SJCRH30 (cell line): ENCODE measurements around the gene SH3BP5. TPM values are rescaled to one million over a fixed set of nuclear protein-coding genes. Genes with fewer than 3 reads are reported as not detected.

Experiments used
- DNase-seq, 2 experiments: peaks; one replicate each; pipeline ENCODE4 v3.0.0-alpha.2; 2015 to 2020
- H3K27ac ChIP-seq: fragments of 250-450 bp; sonication (Bioruptor Pico); 2 replicates; pipeline ENCODE4 v1.5.1; 2020; ENCODE audit warnings: mild to moderate bottlenecking, moderate library complexity
- H3K27me3 ChIP-seq: fragments of 250-450 bp; sonication (Bioruptor Pico); 2 replicates; pipeline ENCODE4 v1.5.1; 2020; ENCODE audit warnings: mild to moderate bottlenecking, moderate library complexity
- H3K36me3 ChIP-seq: fragments of 250-450 bp; sonication (Bioruptor Pico); 2 replicates; pipeline ENCODE4 v1.5.1; 2020; ENCODE audit warnings: mild to moderate bottlenecking, moderate library complexity
- H3K4me1 ChIP-seq: fragments of 250-450 bp; sonication (Bioruptor Pico); 2 replicates; pipeline ENCODE4 v1.5.1; 2020; ENCODE audit warnings: mild to moderate bottlenecking, moderate library complexity
- H3K4me3 ChIP-seq: fragments of 250-450 bp; sonication (Bioruptor Pico); 2 replicates; pipeline ENCODE4 v1.5.1; 2020; ENCODE audit warnings: mild to moderate bottlenecking, moderate library complexity
- H3K9me3 ChIP-seq: fragments of 250-450 bp; sonication (Bioruptor Pico); replicated peaks from 2 replicates; pipeline ENCODE4 v1.5.1; 2020; ENCODE audit warnings: mild to moderate bottlenecking, moderate library complexity
- total RNA-seq: library from RNA; depleted of rRNA; stranded (reverse); fragments of >200 nt; shearing (Covaris generic); gene quantifications from 2 replicates; pipeline ENCODE4 v1.2.3, GENCODE V29; 2014; rRNA removed

The SH3BP5 gene
- total RNA-seq, 1 experiment from 2014 or later, result 8.5 TPM

GRCh38 chr3:15216501-15216900 lies 115.9 kb downstream of the SH3BP5 start:
- peaks cover 51% of the 10 kb centered on the region for H3K36me3 ChIP-seq

GRCh38 chr3:15215996-15216395 lies 116.4 kb downstream of the SH3BP5 start:
- no peak for DNase-seq
- H3K4me3 ChIP-seq, result no peak overlapping the region

More at GRCh38 chr3:15216501-15216900, 115.9 kb downstream of the SH3BP5 start:
- no peak for DNase-seq
- no peaks in the 10 kb centered on the region for H3K4me1 ChIP-seq
- H3K27ac ChIP-seq, result no peak overlapping the region
- no peaks in the 10 kb centered on the region for H3K9me3 ChIP-seq
- H3K4me3 ChIP-seq, result no peak overlapping the region
- H3K27me3 ChIP-seq, result no peaks in the 10 kb centered on the region

DNA sequence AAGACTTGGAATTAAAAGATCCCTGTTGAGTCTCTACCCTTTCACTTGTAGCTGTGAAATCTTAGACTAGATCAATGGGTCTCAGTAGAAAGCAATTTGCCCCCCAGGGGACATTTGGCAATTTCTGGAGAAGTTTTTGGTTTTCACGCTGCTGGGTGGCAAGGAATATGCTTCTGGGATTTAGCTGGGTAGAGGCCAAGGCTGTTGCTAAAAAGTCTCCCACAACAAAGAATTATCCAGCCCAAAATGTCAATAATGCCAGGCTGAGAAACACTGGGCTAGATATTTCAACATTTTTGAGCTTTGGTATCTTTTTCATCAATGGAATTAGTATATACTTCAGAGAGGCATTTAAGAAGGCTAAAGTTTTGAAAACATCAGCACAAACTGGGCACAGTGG lies 117.6 kb downstream of the SH3BP5 start:
- no peak for DNase-seq
- no peaks in the 10 kb centered on the region for H3K9me3 ChIP-seq
- peaks cover 49% of the 10 kb centered on the region for H3K36me3 ChIP-seq
- H3K4me3 ChIP-seq, result no peak overlapping the region
- no peak overlapping the region for H3K27ac ChIP-seq
- no peaks in the 10 kb centered on the region for H3K27me3 ChIP-seq
- H3K4me1 ChIP-seq, result no peaks in the 10 kb centered on the region

More at GRCh38 chr3:15215996-15216395, 116.4 kb downstream of the SH3BP5 start:
- no peak overlapping the region for H3K27ac ChIP-seq
- H3K4me1 ChIP-seq, result no peaks in the 10 kb centered on the region
- no peaks in the 10 kb centered on the region for H3K27me3 ChIP-seq
- no peaks in the 10 kb centered on the region for H3K9me3 ChIP-seq
- peaks cover 53% of the 10 kb centered on the region for H3K36me3 ChIP-seq

GRCh38 chr3:15211937-15212336 lies 120.4 kb downstream of the SH3BP5 start:
- Histone ChIP-seq H3K4me3 (no peak overlapping the region), H3K36me3 (peaks cover 31% of the 10 kb centered on the region)

GRCh38 chr3:15207836-15208504 lies 124.4 kb downstream of the SH3BP5 start:
- no peak for DNase-seq
- H3K4me3 ChIP-seq, result peak overlapping the region; percentile 90; the same call in 1 of the 2 replicates

More at GRCh38 chr3:15211937-15212336, 120.4 kb downstream of the SH3BP5 start:
- no peaks in the 10 kb centered on the region for H3K27me3 ChIP-seq
- H3K9me3 ChIP-seq, result no peaks in the 10 kb centered on the region
- 0 out of 2 replicates have a peak, but pooled peaks cover 3% of the 10 kb centered on the region for H3K4me1 ChIP-seq
- DNase-seq, result no peak
- no peak overlapping the region for H3K27ac ChIP-seq

GRCh38 chr3:15206662-15207576 lies 125.5 kb downstream of the SH3BP5 start:
- Histone ChIP-seq H3K9me3 (no peaks in the 10 kb centered on the region), H3K36me3 (peaks cover 8% of the 10 kb centered on the region), H3K27me3 (no peaks in the 10 kb centered on the region), H3K4me1 (0 out of 2 replicates have a peak, but pooled peaks cover 3% of the 10 kb centered on the region), H3K27ac (peak overlapping the region; percentile 70), H3K4me3 (peak overlapping the region; percentile 90)
- peak; percentile 12 to 46 for DNase-seq

More at GRCh38 chr3:15207836-15208504, 124.4 kb downstream of the SH3BP5 start:
- H3K27ac ChIP-seq, result no peak overlapping the region
- H3K27me3 ChIP-seq, result no peaks in the 10 kb centered on the region
- H3K36me3 ChIP-seq, result peaks cover 19% of the 10 kb centered on the region
- H3K9me3 ChIP-seq, result no peaks in the 10 kb centered on the region
- 0 out of 2 replicates have a peak, but pooled peaks cover 3% of the 10 kb centered on the region for H3K4me1 ChIP-seq

DNA sequence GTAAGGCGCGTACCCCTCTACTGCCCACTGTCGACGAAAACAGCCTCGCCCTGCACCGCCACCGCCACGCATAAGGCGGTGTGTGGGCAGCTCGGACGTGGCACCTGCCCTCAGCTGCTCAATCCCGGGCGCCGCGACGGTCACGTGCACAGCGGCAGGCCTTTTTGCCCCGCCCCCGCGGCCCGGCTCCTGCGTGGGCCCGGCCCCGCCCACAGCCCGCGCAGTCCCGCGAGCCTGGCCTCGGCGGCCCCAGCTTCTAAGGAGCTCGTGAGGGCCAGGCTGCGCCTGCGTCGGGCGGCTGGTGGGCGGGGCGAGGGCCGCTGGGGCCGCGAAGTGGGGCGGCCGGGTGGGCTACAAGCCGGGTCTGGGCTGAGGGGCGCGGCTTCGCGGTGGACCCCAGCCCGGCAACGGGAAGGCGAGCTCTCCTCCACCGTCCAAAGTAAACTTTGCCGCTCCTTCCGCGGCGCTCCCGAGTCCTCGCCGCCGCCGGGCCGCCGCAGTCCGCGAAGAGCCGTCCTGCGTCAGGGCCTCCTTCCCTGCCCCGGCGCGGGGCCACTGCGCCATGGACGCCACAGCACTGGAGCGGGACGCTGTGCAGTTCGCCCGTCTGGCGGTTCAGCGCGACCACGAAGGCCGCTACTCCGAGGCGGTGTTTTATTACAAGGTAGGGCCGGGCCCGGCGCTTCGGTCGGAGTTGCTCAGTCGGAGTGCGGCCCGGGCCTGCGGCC lies 126.3 kb downstream of the SH3BP5 start, which contains the start of gene CAPN7:
TSS of gene CAPN7 (plus strand) at position 313 of the 728 bp plus-strand sequence. CDS start at position 563, 250 bp downstream.
- Histone ChIP-seq H3K4me1 (0 out of 2 replicates have a peak, but pooled peaks cover 3% of the 10 kb centered on the region), H3K36me3 (peaks cover 4% of the 10 kb centered on the region; the same call in 1 of the 2 replicates), H3K4me3 (peak within 1 kb of the TSS; percentile 90), H3K27ac (peak within 1 kb of the TSS; percentile 70), H3K9me3 (no peaks in the 10 kb centered on the region), H3K27me3 (no peaks in the 10 kb centered on the region)
- peak; percentile 91 to 94 for DNase-seq

DNA sequence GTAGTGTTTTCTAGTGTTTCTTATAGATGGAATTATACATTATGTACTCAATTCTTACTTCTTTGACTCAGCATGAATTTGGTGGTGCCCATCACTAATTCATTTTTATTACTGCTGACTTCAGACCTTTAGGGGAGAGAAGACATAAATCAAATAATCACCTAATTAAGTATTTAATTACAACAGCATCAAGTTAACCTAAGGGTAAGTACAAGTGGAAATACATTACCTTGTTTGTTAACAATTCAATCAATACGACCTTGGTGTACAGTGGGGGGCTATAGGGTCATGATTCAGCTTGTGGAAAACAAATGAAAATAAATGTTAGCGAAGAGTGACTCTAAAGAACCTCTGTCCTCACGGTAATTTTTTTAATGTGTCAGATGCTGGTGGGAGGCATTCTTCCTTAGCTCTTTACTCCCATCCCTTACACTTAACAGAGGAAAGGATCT lies 126.9 kb downstream of the SH3BP5 start:
- Histone ChIP-seq H3K27me3 (no peaks in the 10 kb centered on the region), H3K4me1 (0 out of 2 replicates have a peak, but pooled peaks cover 3% of the 10 kb centered on the region), H3K9me3 (no peaks in the 10 kb centered on the region), H3K27ac (no peak overlapping the region), H3K4me3 (peak overlapping the region; percentile 90), H3K36me3 (no peaks in the 10 kb centered on the region)
- no peak for DNase-seq

Other genes starting within 250 kb of the SH3BP5 start
- gene RBSN, start 233.4 kb downstream of the SH3BP5 start, total RNA-seq, result 14.6 and 17.6 TPM in 2 replicates
- gene CAPN7, start 126.3 kb downstream of the SH3BP5 start, total RNA-seq, result 33.8 and 35.8 TPM in 2 replicates
- 23.8 TPM in 2 replicates for gene METTL6, start 95.0 kb upstream of the SH3BP5 start, total RNA-seq
- gene EAF1, start 95.0 kb upstream of the SH3BP5 start, total RNA-seq, result 13.4 and 13.6 TPM in 2 replicates
- 0.18 and 0.24 TPM in 2 replicates for gene COLQ, start 189.1 kb upstream of the SH3BP5 start, total RNA-seq